Left cardiac atrium (tissue), 4 donors: ENCODE measurements around the gene YAP1. TPM values are rescaled to one million over a fixed set of nuclear protein-coding genes. Genes with fewer than 3 reads are reported as not detected.

Experiments
- ATAC-seq, 2 donors: fragments of 200-7000 bp; cut with Tn5 transposase; one replicate each; pipeline ENCODE4 v1.9.1; 2020; ENCODE audit warnings: mild to moderate bottlenecking in 2 of 2, moderate library complexity in 2 of 2
- DNase-seq: peaks from one replicate; pipeline ENCODE4 v3.0.0-alpha.2; 2020
- intact Hi-C, 2 donors: fragments of 100-400 bp; cut with DNase I; formaldehyde crosslinking; loops; one replicate each; pipeline versions ENCODE4 v1.14.1 to v1.15.1; 2022 to 2023
- long read RNA-seq: library from polyadenylated mRNA; unstranded; transcript quantifications from one replicate; pipeline ENCODE4 v2.0.0, GENCODE V29; 2021
- total RNA-seq, 2 donors: library from RNA; stranded (reverse); fragmentation: NEBNext Ultra II Directional; extraction: Animal tissue kit (Norgen Biotek cat#: 25700); gene quantifications; one replicate each; pipeline ENCODE4 v1.2.1, GENCODE V29; 2021
- donor health status: DM: no; HTN: yes; CAD: no.
- donor health status: DM: no; HTN: yes; CAD: no; lungs with severe emphysema.
- donor health status: DM: yes; HTN: yes; CAD: no.
- donor health status: Dilated cardiomyopathy.

YAP1 gene
- total RNA-seq, result 10 to 100 TPM; 59.1 to 67.5 TPM
- long read RNA-seq, full-length matches to known transcripts, result 18 of 32 reads
- long read RNA-seq, partial matches to known transcripts, result 5 of 32 reads
- long read RNA-seq, other reads (novel, unspliced or antisense), result 9 of 32 reads

- DNase-seq (peak; percentile 91), ATAC-seq (peak; percentile 90)
- intact Hi-C loops, result loop anchor here in 1 of 2 donors (5.0 to 10.0 kb wide), 2 partner anchors 117 to 155 kb away; no protein-coding TSS in a partner anchor
These were observed at the start of gene YAP1 for GRCh38 chr11:102109896-102110760. Gene YAP1, plus strand, starts transcription at chr11:102110447. Its CDS starts 402 bp downstream, at chr11:102110849.

GRCh38 chr11:102061276-102061675 lies 49.0 kb upstream of the YAP1 start:
- intact Hi-C loops, result loop anchor here in 1 of 2 donors (5.0 kb wide), 1 partner anchor 206 kb away; no protein-coding TSS in a partner anchor
- ATAC-seq, result peak in 1 of 2 donors; percentile 49
- no peak for DNase-seq

- intact Hi-C loops, result loop anchor here in 1 of 2 donors (5.0 kb wide), 1 partner anchor 205 kb away; no protein-coding TSS in a partner anchor
- DNase-seq (no peak), ATAC-seq (no peak)
These were observed 48.1 kb upstream of the YAP1 start for GRCh38 chr11:102062106-102062505.

GRCh38 chr11:102064316-102064715 lies 45.9 kb upstream of the YAP1 start:
- ATAC-seq (no peak), DNase-seq (no peak)
- intact Hi-C loops, result loop anchor here in 1 of 2 donors (5.0 kb wide), 1 partner anchor 203 kb away; no protein-coding TSS in a partner anchor

GRCh38 chr11:102070766-102071165 lies 39.5 kb upstream of the YAP1 start:
- intact Hi-C loops, result no loop called here
- no peak for DNase-seq
- ATAC-seq, result no peak

- intact Hi-C loops, result no loop called here
- ATAC-seq (no peak), DNase-seq (no peak)
These were observed 38.5 kb upstream of the YAP1 start for GRCh38 chr11:102071497-102072472.

- intact Hi-C loops, result no loop called here
- no peak for ATAC-seq
- DNase-seq, result no peak
These were observed 37.0 kb upstream of the YAP1 start for GRCh38 chr11:102073253-102073652.

- intact Hi-C loops, result no loop called here
- ATAC-seq (no peak), DNase-seq (no peak)
These were observed 30.6 kb upstream of the YAP1 start for GRCh38 chr11:102079625-102080024.

- no peak for DNase-seq
- intact Hi-C loops, result no loop called here
- no peak for ATAC-seq
These were observed 28.9 kb upstream of the YAP1 start for GRCh38 chr11:102081313-102081712.

GRCh38 chr11:102085864-102086551 lies 24.2 kb upstream of the YAP1 start:
- intact Hi-C loops, result no loop called here
- no peak for DNase-seq
- ATAC-seq, result no peak

- no peak for ATAC-seq
- intact Hi-C loops, result no loop called here
- no peak for DNase-seq
These were observed 13.1 kb upstream of the YAP1 start for GRCh38 chr11:102097186-102097585.

- intact Hi-C loops, result no loop called here
- no peak for ATAC-seq
- DNase-seq, result no peak
These were observed 10.5 kb upstream of the YAP1 start for GRCh38 chr11:102099755-102100154.

- no peak for ATAC-seq
- no peak for DNase-seq
- intact Hi-C loops, result no loop called here
These were observed 1.4 kb upstream of the YAP1 start for GRCh38 chr11:102108734-102109440.

- intact Hi-C loops, result loop anchor here in 1 of 2 donors (5.0 to 10.0 kb wide), 2 partner anchors 117 to 154 kb away; no protein-coding TSS in a partner anchor
- ATAC-seq (no peak), DNase-seq (peak; percentile 48)
These were observed 439 bp downstream of the YAP1 start for GRCh38 chr11:102110761-102111010.

- ATAC-seq, result peak; percentile 61 to 72
- intact Hi-C loops, result loop anchor here in 1 of 2 donors (5.0 to 10.0 kb wide), 2 partner anchors 116 to 154 kb away; no protein-coding TSS in a partner anchor
These were observed 952 bp downstream of the YAP1 start for GRCh38 chr11:102111011-102111786.

GRCh38 chr11:102111787-102112508 lies 1.7 kb downstream of the YAP1 start:
- ATAC-seq, result peak; percentile 2 to 65
- DNase-seq, result peak; percentile 36
- intact Hi-C loops, result loop anchor here in 1 of 2 donors (5.0 to 10.0 kb wide), 2 partner anchors 115 to 153 kb away; no protein-coding TSS in a partner anchor

More at GRCh38 chr11:102111011-102111786, 952 bp downstream of the YAP1 start:
- DNase-seq, result peak; percentile 78

GRCh38 chr11:102112509-102112821 lies 2.2 kb downstream of the YAP1 start:
- no peak for DNase-seq
- no peak for ATAC-seq
- intact Hi-C loops, result loop anchor here in 1 of 2 donors (5.0 to 10.0 kb wide), 2 partner anchors 115 to 152 kb away; no protein-coding TSS in a partner anchor
